HEK293T (cell line): ENCODE measurements around the gene FTL.

Experiments used
- ARNT ChIP-seq: fragments of 450-650 bp; IDR thresholded peaks from 2 replicates; pipeline ENCODE4 v1.6.1; 2017; ENCODE audit warnings: mild to moderate bottlenecking
- BHLHE40 ChIP-seq: fragments of 450-650 bp; IDR thresholded peaks from 2 replicates; pipeline ENCODE4 v1.6.1; 2016; ENCODE audit warnings: mild to moderate bottlenecking, moderate library complexity, borderline replicate concordance
- CTBP1 ChIP-seq: fragments of 450-650 bp; IDR thresholded peaks from 2 replicates; pipeline ENCODE4 v1.6.1; 2016; ENCODE audit warnings: borderline replicate concordance
- ELF4 ChIP-seq: fragments of 450-650 bp; IDR thresholded peaks from 2 replicates; pipeline ENCODE4 v1.6.1; 2017; ENCODE audit warnings: antibody characterized with exemption
- FOXA1 ChIP-seq: fragments of 450-650 bp; IDR thresholded peaks from 2 replicates; pipeline ENCODE4 v1.6.1; 2016; ENCODE audit warnings: mild to moderate bottlenecking
- FOXM1 ChIP-seq: fragments of 450-650 bp; IDR thresholded peaks from 2 replicates; pipeline ENCODE4 v1.6.1; 2017; ENCODE audit warnings: mild to moderate bottlenecking, borderline replicate concordance
- HDGF ChIP-seq: fragments of 450-650 bp; IDR thresholded peaks from 2 replicates; pipeline ENCODE4 v1.6.1; 2017; ENCODE audit warnings: antibody characterized with exemption, borderline replicate concordance
- LEF1 ChIP-seq: fragments of 450-650 bp; IDR thresholded peaks from 2 replicates; pipeline ENCODE4 v1.6.1; 2017; ENCODE audit warnings: mild to moderate bottlenecking, borderline replicate concordance
- NFRKB ChIP-seq: fragments of 450-650 bp; IDR thresholded peaks from 2 replicates; pipeline ENCODE4 v1.6.1; 2016; ENCODE audit warnings: mild to moderate bottlenecking, moderate library complexity
- PKNOX1 ChIP-seq: fragments of 450-650 bp; IDR thresholded peaks from 2 replicates; pipeline ENCODE4 v1.6.1; 2016
- SP1 ChIP-seq: fragments of 450-650 bp; IDR thresholded peaks from 2 replicates; pipeline ENCODE4 v1.6.1; 2017
- SUZ12 ChIP-seq: fragments of 450-650 bp; IDR thresholded peaks from 2 replicates; pipeline ENCODE4 v1.6.1; 2016; ENCODE audit warnings: mild to moderate bottlenecking
- TARDBP ChIP-seq: fragments of 450-650 bp; IDR thresholded peaks from 2 replicates; pipeline ENCODE4 v1.6.1; 2016
- ZNF384 ChIP-seq: fragments of 450-650 bp; IDR thresholded peaks from 2 replicates; pipeline ENCODE4 v1.6.1; 2016

GRCh38 chr19:48991011-48991609 lies 26.0 kb downstream of the FTL start:
- TF ChIP-seq HDGF (no peak), FOXM1 (no peak), NFRKB (no peak), ARNT (no peak), ZNF384 (no peak), TARDBP (no peak), LEF1 (no peak), SUZ12 (no peak), FOXA1 (no peak), SP1 (no peak), BHLHE40 (no peak), ELF4 (no peak), PKNOX1 (no peak), CTBP1 (no peak)
